HepG2 (cell line): ENCODE measurements around the gene CACNA1C. TPM values are rescaled to one million over a fixed set of nuclear protein-coding genes. Genes with fewer than 3 reads are reported as not detected.

ENCODE experiments used
- GTF3A ChIP-seq: sonication (generic); formaldehyde crosslinking; conservative IDR thresholded peaks from 2 replicates; pipeline ENCODE4 v1.4.0; 2020; ENCODE audit warnings: mild to moderate bottlenecking, missing genetic modification reagents
- ISX ChIP-seq: sonication (generic); formaldehyde crosslinking; conservative IDR thresholded peaks from 2 replicates; pipeline ENCODE4 v1.5.0; 2020; ENCODE audit warnings: missing genetic modification reagents
- YY1 ChIP-seq: IDR thresholded peaks from 2 replicates; pipeline ENCODE4 v1.6.1; 2011; ENCODE audit warnings: low read length, low read depth, moderate library complexity, mild to moderate bottlenecking; ENCODE audit not compliant: insufficient read depth, insufficient replicate concordance
- ZNF235 ChIP-seq: sonication (generic); formaldehyde crosslinking; IDR thresholded peaks from 2 replicates; pipeline ENCODE4 v1.8.1; 2023; ENCODE audit warnings: mild to moderate bottlenecking, missing genetic modification reagents, borderline replicate concordance
- polyA plus RNA-seq, 8 experiments: library from polyadenylated mRNA; depleted of rRNA in 3 of 8; stranded (reverse) in 7 of 8; unstranded in 1 of 8; fragments of >200 nt; fragmentation: Illumina TruSeq in 4 of 8; extraction: Trizol in 4 of 8; gene quantifications; 2 replicates each; pipeline versions ENCODE4 v1.2.1 to v1.2.3, GENCODE V29; 2011 to 2016; ENCODE audit warnings: low read depth in 4 of 8, missing spikeins in 1 of 8, mixed read lengths in 1 of 8; ENCODE audit not compliant: insufficient read depth in 1 of 8
- total RNA-seq, 5 experiments: library from RNA; depleted of rRNA; stranded (reverse); fragments of >200 nt; fragmentation: Illumina TruSeq; extraction: Trizol; gene quantifications; 2 replicates each; pipeline ENCODE4 v1.2.3, GENCODE V29; 2016; ENCODE audit warnings: low read depth in 1 of 5
- TF ChIP-seq, protein P1 (sequence below): sonication (generic); formaldehyde crosslinking; IDR thresholded peaks from 2 replicates; pipeline ENCODE4 v1.4.0; 2020; ENCODE audit warnings: mild to moderate bottlenecking, missing genetic modification reagents, borderline replicate concordance
- TF ChIP-seq, protein P2 (sequence below): sonication (generic); formaldehyde crosslinking; IDR thresholded peaks from 2 replicates; pipeline ENCODE4 v1.5.0; 2020; ENCODE audit warnings: mild to moderate bottlenecking, missing genetic modification reagents

Gene CACNA1C
- total and polyA plus RNA-seq, 2 of the 13 experiments (the other 11 are each of a cell fraction or from before 2014, with no cell fraction given) = not detected

- TF ChIP-seq, protein P1, sequence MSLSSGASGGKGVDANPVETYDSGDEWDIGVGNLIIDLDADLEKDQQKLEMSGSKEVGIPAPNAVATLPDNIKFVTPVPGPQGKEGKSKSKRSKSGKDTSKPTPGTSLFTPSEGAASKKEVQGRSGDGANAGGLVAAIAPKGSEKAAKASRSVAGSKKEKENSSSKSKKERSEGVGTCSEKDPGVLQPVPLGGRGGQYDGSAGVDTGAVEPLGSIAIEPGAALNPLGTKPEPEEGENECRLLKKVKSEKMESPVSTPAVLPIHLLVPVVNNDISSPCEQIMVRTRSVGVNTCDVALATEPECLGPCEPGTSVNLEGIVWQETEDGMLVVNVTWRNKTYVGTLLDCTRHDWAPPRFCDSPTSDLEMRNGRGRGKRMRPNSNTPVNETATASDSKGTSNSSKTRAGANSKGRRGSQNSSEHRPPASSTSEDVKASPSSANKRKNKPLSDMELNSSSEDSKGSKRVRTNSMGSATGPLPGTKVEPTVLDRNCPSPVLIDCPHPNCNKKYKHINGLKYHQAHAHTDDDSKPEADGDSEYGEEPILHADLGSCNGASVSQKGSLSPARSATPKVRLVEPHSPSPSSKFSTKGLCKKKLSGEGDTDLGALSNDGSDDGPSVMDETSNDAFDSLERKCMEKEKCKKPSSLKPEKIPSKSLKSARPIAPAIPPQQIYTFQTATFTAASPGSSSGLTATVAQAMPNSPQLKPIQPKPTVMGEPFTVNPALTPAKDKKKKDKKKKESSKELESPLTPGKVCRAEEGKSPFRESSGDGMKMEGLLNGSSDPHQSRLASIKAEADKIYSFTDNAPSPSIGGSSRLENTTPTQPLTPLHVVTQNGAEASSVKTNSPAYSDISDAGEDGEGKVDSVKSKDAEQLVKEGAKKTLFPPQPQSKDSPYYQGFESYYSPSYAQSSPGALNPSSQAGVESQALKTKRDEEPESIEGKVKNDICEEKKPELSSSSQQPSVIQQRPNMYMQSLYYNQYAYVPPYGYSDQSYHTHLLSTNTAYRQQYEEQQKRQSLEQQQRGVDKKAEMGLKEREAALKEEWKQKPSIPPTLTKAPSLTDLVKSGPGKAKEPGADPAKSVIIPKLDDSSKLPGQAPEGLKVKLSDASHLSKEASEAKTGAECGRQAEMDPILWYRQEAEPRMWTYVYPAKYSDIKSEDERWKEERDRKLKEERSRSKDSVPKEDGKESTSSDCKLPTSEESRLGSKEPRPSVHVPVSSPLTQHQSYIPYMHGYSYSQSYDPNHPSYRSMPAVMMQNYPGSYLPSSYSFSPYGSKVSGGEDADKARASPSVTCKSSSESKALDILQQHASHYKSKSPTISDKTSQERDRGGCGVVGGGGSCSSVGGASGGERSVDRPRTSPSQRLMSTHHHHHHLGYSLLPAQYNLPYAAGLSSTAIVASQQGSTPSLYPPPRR = no peak
- TF ChIP-seq GTF3A (CRISPR knock-in tag) (no peak), ISX (CRISPR knock-in tag) (no peak), YY1 (no peak), ZNF235 (CRISPR knock-in tag) (no peak)
- TF ChIP-seq, protein P2, sequence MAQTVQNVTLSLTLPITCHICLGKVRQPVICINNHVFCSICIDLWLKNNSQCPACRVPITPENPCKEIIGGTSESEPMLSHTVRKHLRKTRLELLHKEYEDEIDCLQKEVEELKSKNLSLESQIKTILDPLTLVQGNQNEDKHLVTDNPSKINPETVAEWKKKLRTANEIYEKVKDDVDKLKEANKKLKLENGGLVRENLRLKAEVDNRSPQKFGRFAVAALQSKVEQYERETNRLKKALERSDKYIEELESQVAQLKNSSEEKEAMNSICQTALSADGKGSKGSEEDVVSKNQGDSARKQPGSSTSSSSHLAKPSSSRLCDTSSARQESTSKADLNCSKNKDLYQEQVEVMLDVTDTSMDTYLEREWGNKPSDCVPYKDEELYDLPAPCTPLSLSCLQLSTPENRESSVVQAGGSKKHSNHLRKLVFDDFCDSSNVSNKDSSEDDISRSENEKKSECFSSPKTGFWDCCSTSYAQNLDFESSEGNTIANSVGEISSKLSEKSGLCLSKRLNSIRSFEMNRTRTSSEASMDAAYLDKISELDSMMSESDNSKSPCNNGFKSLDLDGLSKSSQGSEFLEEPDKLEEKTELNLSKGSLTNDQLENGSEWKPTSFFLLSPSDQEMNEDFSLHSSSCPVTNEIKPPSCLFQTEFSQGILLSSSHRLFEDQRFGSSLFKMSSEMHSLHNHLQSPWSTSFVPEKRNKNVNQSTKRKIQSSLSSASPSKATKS (CRISPR knock-in tag) = no peak
Observed at GRCh38 chr12:2124466-2125023, 71.8 kb downstream of the CACNA1C start (continued).
